PC-3 (cell line): ENCODE results near the gene SEC22B. TPM values are rescaled to one million over a fixed set of nuclear protein-coding genes. Genes with fewer than 3 reads are reported as not detected.
A peak's percentile ranks its signal among the peaks of the same experiment; 100 is the strongest.
"Not testable (repeated sequence)": the region's sequence is repeated elsewhere in the genome, so short reads cannot be mapped to it uniquely, and the experiment has no call there.

Source experiments
- ATAC-seq: fragments of 200-7000 bp; cut with Tn5 transposase; 2 replicates; pipeline ENCODE4 v1.9.1; 2020; ENCODE audit warnings: mild to moderate bottlenecking, moderate library complexity
- BruUV-seq: library from RNA; stranded (reverse); fragments of 400-500 nt; replicated peaks from 2 replicates; lab custom pipeline; 2021; lab: Mats Ljungman, UMichigan
- CTCF ChIA-PET: fragments of 300-600 bp; sonication (Branson Sonifier 250); formaldehyde crosslinking; loops from one replicate; lab custom pipeline; 2022; ENCODE audit warnings: antibody characterized with exemption; lab: Charles Lee
- POLR2A ChIA-PET: fragments of 300-600 bp; sonication (Branson Sonifier 250); formaldehyde crosslinking; loops from one replicate; lab custom pipeline; 2022; ENCODE audit warnings: antibody characterized with exemption; ENCODE audit not compliant: unreplicated experiment; lab: Charles Lee
- DNase-seq: peaks from one replicate; pipeline ENCODE4 v3.0.0-alpha.2; 2015
- H2AFZ ChIP-seq: fragments of 300-600 bp; sonication (generic); 2 replicates; pipeline ENCODE4 v1.6.0; 2016; ENCODE audit warnings: antibody characterized with exemption, low read length
- H3F3A ChIP-seq: fragments of 300-600 bp; sonication (generic); one replicate; pipeline ENCODE4 v1.6.0; 2017; ENCODE audit warnings: antibody characterized with exemption, low read length, control low read depth, mild to moderate bottlenecking; ENCODE audit not compliant: unreplicated experiment
- H3K27ac ChIP-seq: fragments of 300-600 bp; sonication (generic); 2 replicates; pipeline ENCODE4 v1.5.1; 2016; ENCODE audit warnings: mild to moderate bottlenecking, low read length
- H3K27me3 ChIP-seq: fragments of 300-600 bp; sonication (generic); 2 replicates; pipeline ENCODE4 v1.6.1; 2016; ENCODE audit warnings: low read length, mixed read lengths
- H3K36me3 ChIP-seq: fragments of 300-600 bp; sonication (generic); 2 replicates; pipeline ENCODE4 v1.6.1; 2016; ENCODE audit warnings: low read depth, mixed run types, low read length, mixed read lengths
- H3K4me1 ChIP-seq: fragments of 300-600 bp; sonication (generic); 2 replicates; pipeline ENCODE4 v1.5.1; 2016; ENCODE audit warnings: low read length; ENCODE audit not compliant: insufficient read depth
- H3K4me2 ChIP-seq: fragments of 300-600 bp; sonication (generic); 2 replicates; pipeline ENCODE4 v1.6.0; 2016; ENCODE audit warnings: low read length
- H3K4me3 ChIP-seq: fragments of 300-600 bp; sonication (generic); 2 replicates; pipeline ENCODE4 v1.5.1; 2016; ENCODE audit warnings: mild to moderate bottlenecking, low read length, mixed read lengths
- H3K79me2 ChIP-seq: fragments of 300-600 bp; sonication (generic); 2 replicates; pipeline ENCODE4 v1.6.1; 2017; ENCODE audit warnings: low read length, mixed read lengths
- H3K9ac ChIP-seq: fragments of 300-600 bp; sonication (generic); 2 replicates; pipeline ENCODE4 v1.6.0; 2016; ENCODE audit warnings: mild to moderate bottlenecking, low read length
- H3K9me2 ChIP-seq: fragments of 300-600 bp; sonication (generic); replicated peaks from 2 replicates; pipeline ENCODE4 v1.6.1; 2016; ENCODE audit warnings: mixed run types, low read length, mixed read lengths
- H3K9me3 ChIP-seq: fragments of 300-600 bp; sonication (generic); 2 replicates; pipeline ENCODE4 v1.6.1; 2016; ENCODE audit warnings: low read length, mixed read lengths
- H4K20me1 ChIP-seq: fragments of 300-600 bp; sonication (generic); 2 replicates; pipeline ENCODE4 v1.6.1; 2016; ENCODE audit warnings: low read length, mixed read lengths
- intact Hi-C: fragments of 100-400 bp; cut with micrococcal nuclease; formaldehyde crosslinking; loops from 2 replicates; pipeline ENCODE4 v1.9.0; 2023
- total RNA-seq: library from RNA; depleted of rRNA; stranded (reverse); fragments of >200 nt; gene quantifications from 2 replicates; pipeline ENCODE4 v1.2.3, GENCODE V29; 2014

The SEC22B gene
- total RNA-seq, 1 experiment from 2014 or later, result 16.4 TPM

DNA sequence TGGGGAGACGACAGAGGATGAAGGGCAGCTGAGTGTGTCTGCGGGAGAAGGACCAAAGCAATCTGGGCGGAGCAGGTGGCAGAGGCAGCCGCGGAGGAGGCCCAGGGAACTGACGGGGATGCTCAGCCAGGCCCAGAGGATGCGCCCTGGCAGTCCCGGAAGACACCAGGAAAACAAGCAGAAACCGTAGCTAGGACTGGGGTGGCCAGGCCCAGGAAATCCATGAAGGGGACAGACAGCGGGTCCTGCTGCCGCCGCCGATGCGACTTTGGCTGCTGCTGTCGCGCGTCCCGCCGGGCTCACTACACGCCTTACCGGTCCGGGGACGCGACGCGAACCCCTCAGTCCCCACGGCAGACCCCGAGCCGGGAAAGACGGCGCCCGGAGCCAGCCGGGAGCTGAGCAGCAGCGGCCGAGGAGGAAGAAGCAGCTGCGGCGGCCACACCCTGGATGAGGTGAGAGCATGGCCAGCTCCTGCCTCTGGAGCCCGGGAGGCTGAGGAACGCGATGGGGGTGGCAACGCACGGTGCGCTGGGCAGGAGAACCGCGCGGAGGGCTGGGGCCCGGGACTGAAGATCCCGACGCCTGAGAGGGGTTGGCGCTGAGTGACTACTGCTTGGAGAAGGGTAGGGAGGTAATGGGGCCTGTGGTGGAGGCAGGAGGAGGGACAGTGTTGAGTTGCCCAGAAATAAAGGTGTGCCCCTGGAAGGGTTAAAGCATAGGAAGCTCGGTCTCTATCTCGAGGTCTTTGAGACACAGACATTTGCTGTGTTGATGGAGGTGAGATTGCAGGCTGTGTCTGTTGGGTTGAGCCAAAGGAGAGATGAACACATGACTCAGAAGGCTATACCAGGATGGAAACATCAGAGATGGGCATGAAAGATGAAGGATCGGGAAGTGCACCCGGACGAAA lies 20.8 kb upstream of the SEC22B start:
- H3K27me3 ChIP-seq, H3F3A ChIP-seq, BruUV-seq, ATAC-seq, H3K9me2 ChIP-seq, H2AFZ ChIP-seq, H3K9ac ChIP-seq, H3K4me1 ChIP-seq, H3K4me2 ChIP-seq, POLR2A ChIA-PET, H3K36me3 ChIP-seq, H3K9me3 ChIP-seq, H4K20me1 ChIP-seq, H3K27ac ChIP-seq, H3K79me2 ChIP-seq, CTCF ChIA-PET, intact Hi-C loops, H3K4me3 ChIP-seq: not testable (repeated sequence)
- DNase-seq, result peak; percentile 0

DNA sequence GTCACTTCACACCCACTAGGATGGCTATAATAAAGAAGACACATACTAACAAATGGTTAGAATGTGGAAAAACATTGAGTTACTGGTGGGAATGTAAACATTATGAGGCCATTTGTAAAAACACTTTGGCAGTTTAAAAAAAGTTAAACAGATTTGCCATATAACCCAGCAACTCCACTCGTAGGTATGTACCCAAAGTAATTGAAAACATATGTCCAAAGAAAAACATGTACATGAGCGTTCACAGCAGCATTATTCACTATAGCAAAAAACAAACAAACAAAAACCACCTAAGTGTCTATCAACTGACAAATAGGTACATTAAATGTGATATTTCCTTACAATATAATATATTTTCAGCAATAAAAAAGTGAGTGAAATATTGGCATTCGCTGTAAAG lies 12.3 kb upstream of the SEC22B start:
- H3K9me3 ChIP-seq, H3K4me1 ChIP-seq, CTCF ChIA-PET, H3K9me2 ChIP-seq, H3K36me3 ChIP-seq, H4K20me1 ChIP-seq, ATAC-seq, intact Hi-C loops, H3K9ac ChIP-seq, H3K4me2 ChIP-seq, H3K27ac ChIP-seq, H3F3A ChIP-seq, DNase-seq, H2AFZ ChIP-seq, H3K27me3 ChIP-seq, POLR2A ChIA-PET, BruUV-seq, H3K79me2 ChIP-seq, H3K4me3 ChIP-seq: not testable (repeated sequence)

GRCh38 chr1:120182176-120182707 lies 5.9 kb upstream of the SEC22B start:
- H3K79me2 ChIP-seq, ATAC-seq, POLR2A ChIA-PET, H3K9me3 ChIP-seq, CTCF ChIA-PET, H3K27me3 ChIP-seq, H3K9me2 ChIP-seq, intact Hi-C loops, H3K36me3 ChIP-seq, H3F3A ChIP-seq, H4K20me1 ChIP-seq, H3K4me3 ChIP-seq, H3K4me2 ChIP-seq, H3K27ac ChIP-seq, DNase-seq, BruUV-seq, H3K4me1 ChIP-seq, H3K9ac ChIP-seq, H2AFZ ChIP-seq: not testable (repeated sequence)

DNA sequence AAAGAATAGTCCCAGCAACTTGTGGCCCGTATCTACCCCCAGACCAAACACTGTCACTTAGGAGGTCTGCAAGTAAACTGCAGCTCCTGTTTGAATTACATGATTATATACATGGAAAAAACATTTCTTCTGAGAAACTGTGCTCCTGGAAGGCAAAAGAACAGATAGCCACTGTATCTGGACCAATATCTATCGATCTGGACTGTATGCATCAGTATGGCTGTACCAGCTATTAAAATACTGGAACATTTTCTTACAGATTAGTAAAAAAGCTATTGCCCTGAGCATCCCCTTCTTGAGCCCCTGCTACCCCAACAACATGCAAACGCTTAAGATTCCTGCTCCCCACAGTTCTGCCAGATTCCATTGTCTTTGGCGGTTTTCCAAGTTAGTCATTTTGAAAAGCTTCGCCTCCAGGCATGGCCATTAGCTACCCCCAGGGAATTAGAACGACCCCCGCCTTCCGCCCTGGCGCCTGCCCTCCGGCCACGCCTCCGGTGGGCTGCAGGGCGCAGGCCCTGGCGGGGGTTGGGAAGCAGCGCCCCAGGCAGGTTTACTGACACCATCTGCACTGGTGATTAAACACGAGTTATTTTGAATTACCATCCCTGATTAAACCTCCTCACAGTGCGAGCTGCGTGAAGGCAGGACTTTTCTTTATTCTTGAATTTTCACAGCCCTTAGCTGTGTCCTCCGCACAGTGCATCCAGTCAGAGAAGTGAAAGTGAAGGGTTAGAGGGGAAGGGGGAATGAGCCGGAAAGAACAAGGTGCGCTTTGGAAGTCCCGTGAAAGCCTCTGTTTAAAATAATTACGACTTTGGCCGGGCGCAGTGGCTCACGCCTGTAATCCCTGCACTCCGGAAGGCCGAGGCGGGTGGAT lies 3.7 kb upstream of the SEC22B start:
- ATAC-seq, H3K27me3 ChIP-seq, BruUV-seq, H3K4me3 ChIP-seq, intact Hi-C loops, H3K9me3 ChIP-seq, H3F3A ChIP-seq, H3K4me1 ChIP-seq, CTCF ChIA-PET, H3K9ac ChIP-seq, H4K20me1 ChIP-seq, H3K36me3 ChIP-seq, H3K9me2 ChIP-seq, POLR2A ChIA-PET, H3K27ac ChIP-seq: not testable (repeated sequence)
- DNase-seq, result peak; percentile 28
- Histone ChIP-seq H3K4me2 (peak overlapping the region; percentile 4; the same call in 1 of the 2 replicates), H2AFZ (0 out of 2 replicates have a peak overlapping the region, but pooled peaks have one; percentile 9), H3K79me2 (peaks cover 11% of the 10 kb centered on the region)
